ENCODE data around the gene ZBTB18. TPM values are rescaled to one million over a fixed set of nuclear protein-coding genes. Genes with fewer than 3 reads are reported as not detected.

The ZBTB18 gene
- total and polyA plus RNA-seq, 4 donors = 8.9 to 21.3 (median 18.4) TPM

GRCh38 chr1:244102046-244102445 lies 51.0 kb downstream of the ZBTB18 start:
- WGBS, 2 donors = 92 to 94% methylated on average over 10 of the region's 10 CpGs
- no peak for ATAC-seq (ENCODE audit: insufficient read depth, low FRiP score)

GRCh38 chr1:244102468-244102867 lies 51.4 kb downstream of the ZBTB18 start:
- Histone ChIP-seq H3K36me3 (ENCODE audit: control insufficient read depth in 4 of 4, insufficient read depth in 4 of 4, low read length in 4 of 4) (no peaks in the 10 kb centered on the region), H3K27ac (ENCODE audit: low read depth in 1 of 2, low read length in 1 of 2) (no peak overlapping the region), H3K9me3 (ENCODE audit: control insufficient read depth in 4 of 4, insufficient read depth in 3 of 4, low read length in 3 of 4) (peaks cover 0 to 8% (median 0%) of the 10 kb centered on the region in 4 donors), H3K27me3 (ENCODE audit: control insufficient read depth in 3 of 3, insufficient read depth in 3 of 3, low read length in 2 of 3) (peaks cover 0 to 17% (median 8%) of the 10 kb centered on the region in 3 donors), H3K9ac (ENCODE audit: insufficient read depth in 1 of 2, low read length in 2 of 2) (no peak overlapping the region), H3K4me3 (no peak overlapping the region), H3K4me1 (ENCODE audit: control insufficient read depth in 5 of 5, insufficient read depth in 5 of 5, low read length in 5 of 5) (peaks cover 0 to 30% (median 10%) of the 10 kb centered on the region in 5 donors)
- no peak for ATAC-seq (ENCODE audit: insufficient read depth, low FRiP score)
- DNase-seq = no peak
- no peak for TF ChIP-seq CTCF (IDR thresholded peaks at IDR 0.05; ENCODE audit: control extremely low read depth, extremely low read depth)
- 62 to 70% methylated on average over 14 of the region's 14 CpGs for WGBS, 2 donors

More at GRCh38 chr1:244102046-244102445, 51.0 kb downstream of the ZBTB18 start:
- Histone ChIP-seq H3K9ac (ENCODE audit: insufficient read depth in 1 of 2, low read length in 2 of 2) (no peak overlapping the region), H3K27me3 (ENCODE audit: control insufficient read depth in 3 of 3, insufficient read depth in 3 of 3, low read length in 2 of 3) (peaks cover 0 to 18% (median 8%) of the 10 kb centered on the region in 3 donors), H3K4me1 (ENCODE audit: control insufficient read depth in 5 of 5, insufficient read depth in 5 of 5, low read length in 5 of 5) (peaks cover 0 to 28% (median 6%) of the 10 kb centered on the region in 5 donors), H3K27ac (ENCODE audit: low read depth in 1 of 2, low read length in 1 of 2) (no peak overlapping the region), H3K9me3 (ENCODE audit: control insufficient read depth in 4 of 4, insufficient read depth in 3 of 4, low read length in 3 of 4) (peaks cover 0 to 8% (median 0%) of the 10 kb centered on the region in 4 donors), H3K36me3 (ENCODE audit: control insufficient read depth in 4 of 4, insufficient read depth in 4 of 4, low read length in 4 of 4) (no peaks in the 10 kb centered on the region), H3K4me3 (no peak overlapping the region)
- no peak for TF ChIP-seq CTCF (IDR thresholded peaks at IDR 0.05; ENCODE audit: control extremely low read depth, extremely low read depth)
- DNase-seq = no peak

GRCh38 chr1:244104309-244105060 lies 53.4 kb downstream of the ZBTB18 start:
- TF ChIP-seq CTCF (IDR thresholded peaks at IDR 0.05; ENCODE audit: control extremely low read depth, extremely low read depth) = no peak
- ATAC-seq (ENCODE audit: insufficient read depth, low FRiP score) (no peak), DNase-seq (no peak)
- H3K9ac ChIP-seq (ENCODE audit: insufficient read depth in 1 of 2, low read length in 2 of 2) = no peak overlapping the region
- H3K27me3 ChIP-seq (ENCODE audit: control insufficient read depth in 3 of 3, insufficient read depth in 3 of 3, low read length in 2 of 3) = peaks cover 0 to 6% (median 2%) of the 10 kb centered on the region in 3 donors
- H3K4me1 ChIP-seq (ENCODE audit: control insufficient read depth in 5 of 5, insufficient read depth in 5 of 5, low read length in 5 of 5) = peaks cover 0 to 27% (median 10%) of the 10 kb centered on the region in 5 donors
- no peak overlapping the region for H3K4me3 ChIP-seq
- peaks cover 0 to 4% (median 0%) of the 10 kb centered on the region in 4 donors for H3K9me3 ChIP-seq (ENCODE audit: control insufficient read depth in 4 of 4, insufficient read depth in 3 of 4, low read length in 3 of 4)
- 81 to 88% methylated on average over 10 of the region's 10 CpGs for WGBS, 2 donors
- H3K27ac ChIP-seq (ENCODE audit: low read depth in 1 of 2, low read length in 1 of 2) = no peak overlapping the region
- no peaks in the 10 kb centered on the region for H3K36me3 ChIP-seq (ENCODE audit: control insufficient read depth in 4 of 4, insufficient read depth in 4 of 4, low read length in 4 of 4)
